Breast epithelium (tissue), 3 donors: ENCODE data around the gene PARP4.
"Not testable (repeated sequence)": the region's sequence is repeated elsewhere in the genome, so short reads cannot be mapped to it uniquely, and the experiment has no call there.

Experiments
- POLR2A ChIP-seq: fragments of 450-650 bp; IDR thresholded peaks from one replicate; pipeline ENCODE4 v1.6.1; 2016; ENCODE audit warnings: antibody characterized with exemption, mild to moderate bottlenecking, moderate library complexity
- POLR2AphosphoS5 ChIP-seq, 3 donors: sonication (generic); formaldehyde crosslinking; IDR thresholded peaks; one replicate each; pipeline ENCODE4 v1.6.1; 2017; ENCODE audit warnings: antibody characterized with exemption in 3 of 3
- TF ChIP-seq, protein P1 (sequence below), 3 donors: fragments of 450-650 bp; IDR thresholded peaks; one replicate each; pipeline ENCODE4 v1.5.1; 2016 to 2017; ENCODE audit warnings: antibody characterized with exemption in 3 of 3, mild to moderate bottlenecking in 3 of 3, moderate library complexity in 3 of 3

DNA sequence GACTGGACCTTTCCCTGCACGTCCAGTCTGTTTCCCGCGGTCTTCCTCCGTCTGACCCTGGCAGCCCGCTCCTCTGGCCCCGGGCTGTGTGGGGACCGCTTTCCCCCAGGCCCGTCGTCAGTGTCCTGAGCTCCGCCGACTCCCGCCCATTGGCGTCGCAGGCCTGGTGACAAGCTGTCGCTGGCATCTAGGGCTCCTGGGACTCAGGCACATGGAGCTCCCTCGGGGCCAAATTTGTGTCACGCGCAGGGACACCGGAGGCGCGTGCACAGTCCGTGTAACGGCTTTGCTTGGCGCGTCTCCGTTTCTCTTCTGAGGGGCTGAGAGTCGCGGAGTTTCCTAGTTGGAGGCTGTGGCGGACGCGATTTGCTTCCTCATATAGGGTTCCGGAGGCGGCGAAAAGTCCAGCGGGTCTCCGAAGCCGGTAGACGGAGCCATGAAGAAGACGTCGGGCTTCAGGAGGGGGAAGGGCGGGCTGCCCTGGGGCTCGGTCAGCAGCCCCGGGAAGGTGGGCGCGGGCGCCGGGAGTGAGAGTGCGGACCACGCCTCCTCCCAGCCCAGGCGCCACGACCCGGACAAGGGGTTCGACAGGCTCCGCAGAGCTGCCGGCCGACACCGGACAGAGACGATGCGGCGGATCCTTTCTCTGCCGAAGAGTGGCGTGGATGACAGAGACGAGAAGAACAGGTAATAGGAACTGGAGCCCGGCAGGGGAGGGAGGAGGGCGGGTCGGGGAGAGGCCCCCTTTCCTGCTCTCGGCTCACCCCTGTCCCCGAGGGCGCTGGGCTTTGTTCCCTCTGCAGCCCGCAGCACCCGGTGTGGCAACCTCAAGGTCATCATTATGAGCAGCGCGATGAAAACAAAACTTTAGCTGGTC lies 29.1 kb upstream of the PARP4 start:
- not testable (repeated sequence) for TF ChIP-seq POLR2A; POLR2AphosphoS5 (IDR thresholded peaks at IDR 0.05)
- TF ChIP-seq, protein P1, sequence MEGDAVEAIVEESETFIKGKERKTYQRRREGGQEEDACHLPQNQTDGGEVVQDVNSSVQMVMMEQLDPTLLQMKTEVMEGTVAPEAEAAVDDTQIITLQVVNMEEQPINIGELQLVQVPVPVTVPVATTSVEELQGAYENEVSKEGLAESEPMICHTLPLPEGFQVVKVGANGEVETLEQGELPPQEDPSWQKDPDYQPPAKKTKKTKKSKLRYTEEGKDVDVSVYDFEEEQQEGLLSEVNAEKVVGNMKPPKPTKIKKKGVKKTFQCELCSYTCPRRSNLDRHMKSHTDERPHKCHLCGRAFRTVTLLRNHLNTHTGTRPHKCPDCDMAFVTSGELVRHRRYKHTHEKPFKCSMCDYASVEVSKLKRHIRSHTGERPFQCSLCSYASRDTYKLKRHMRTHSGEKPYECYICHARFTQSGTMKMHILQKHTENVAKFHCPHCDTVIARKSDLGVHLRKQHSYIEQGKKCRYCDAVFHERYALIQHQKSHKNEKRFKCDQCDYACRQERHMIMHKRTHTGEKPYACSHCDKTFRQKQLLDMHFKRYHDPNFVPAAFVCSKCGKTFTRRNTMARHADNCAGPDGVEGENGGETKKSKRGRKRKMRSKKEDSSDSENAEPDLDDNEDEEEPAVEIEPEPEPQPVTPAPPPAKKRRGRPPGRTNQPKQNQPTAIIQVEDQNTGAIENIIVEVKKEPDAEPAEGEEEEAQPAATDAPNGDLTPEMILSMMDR (IDR thresholded peaks at IDR 0.05), result not testable (repeated sequence)
